Measurements from ENCODE around the gene NTRK3.

NTRK3 gene

DNA sequence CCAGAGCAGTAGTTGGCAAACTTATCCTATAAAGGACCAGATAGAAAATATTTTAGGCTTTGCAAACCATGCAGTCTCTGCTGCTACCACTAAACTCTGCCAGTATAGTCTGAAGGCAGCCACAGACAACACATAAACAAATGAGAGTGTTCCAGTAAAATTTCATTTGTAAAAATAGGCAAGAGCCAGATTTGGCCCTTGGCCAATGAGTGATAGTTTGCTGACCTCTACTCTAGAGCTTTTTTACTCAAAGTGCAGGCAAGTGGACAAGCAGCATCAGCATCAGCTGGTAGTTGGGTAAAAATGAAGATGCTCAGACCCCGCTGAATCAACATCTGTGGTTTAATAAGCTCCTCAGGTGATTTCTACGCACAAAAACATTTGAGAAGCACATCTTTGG, 269.8 kb downstream of the NTRK3 start:
- Histone ChIP-seq H3K9me3 (ENCODE audit: control insufficient read depth, low read length) (no peaks in the 10 kb centered on the region), H3K27ac (ENCODE audit: low read depth, low read length, severe bottlenecking) (no peak overlapping the region), H3K4me1 (ENCODE audit: control insufficient read depth, insufficient read depth, low read length, poor library complexity, severe bottlenecking) (no peaks in the 10 kb centered on the region), H3K36me3 (ENCODE audit: control insufficient read depth, insufficient read depth, low read length) (no peaks in the 10 kb centered on the region), H3K4me3 (ENCODE audit: extremely low read depth, insufficient read depth, low read length, poor library complexity, severe bottlenecking) (no peak overlapping the region)
- 83% methylated on average over 1 of the region's 2 CpGs; no CpG with 5 or more reads in 1 of the 2 experiments for WGBS, 2 experiments (ENCODE audit: insufficient coverage in 2 of 2)

GRCh38 chr15:87985451-87985850, 271.1 kb downstream of the NTRK3 start:
- H3K36me3 ChIP-seq (ENCODE audit: control insufficient read depth, insufficient read depth, low read length): no peaks in the 10 kb centered on the region
- H3K9me3 ChIP-seq (ENCODE audit: control insufficient read depth, low read length): no peaks in the 10 kb centered on the region
- no peak overlapping the region for H3K4me3 ChIP-seq (ENCODE audit: extremely low read depth, insufficient read depth, low read length, poor library complexity, severe bottlenecking)
- no peaks in the 10 kb centered on the region for H3K4me1 ChIP-seq (ENCODE audit: control insufficient read depth, insufficient read depth, low read length, poor library complexity, severe bottlenecking)
- WGBS, 2 experiments (ENCODE audit: insufficient coverage in 2 of 2): 84 to 87% methylated on average over 6 of the region's 7 CpGs
- H3K27ac ChIP-seq (ENCODE audit: low read depth, low read length, severe bottlenecking): no peak overlapping the region

DNA sequence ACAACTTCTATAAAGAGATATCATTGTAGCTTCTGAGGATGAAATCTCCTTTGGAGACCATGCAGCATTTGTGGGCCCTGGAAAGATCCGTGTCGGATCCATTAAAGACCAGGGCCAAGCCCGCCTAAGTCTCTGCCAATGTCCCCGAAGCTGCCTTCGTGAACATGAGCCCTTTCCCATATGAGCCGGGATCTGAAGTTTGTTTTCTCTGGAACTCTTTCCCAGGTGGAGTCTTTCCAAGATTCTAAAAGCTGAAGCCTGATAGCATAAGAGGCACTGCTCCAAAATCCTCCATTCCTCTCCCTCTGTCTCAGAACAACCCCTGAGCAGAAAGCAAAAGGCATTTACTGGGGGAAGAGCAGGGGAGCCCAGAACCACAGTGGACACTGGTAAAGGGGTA, 274.6 kb downstream of the NTRK3 start:
- no peak overlapping the region for H3K27ac ChIP-seq (ENCODE audit: low read depth, low read length, severe bottlenecking)
- no peaks in the 10 kb centered on the region for H3K4me1 ChIP-seq (ENCODE audit: control insufficient read depth, insufficient read depth, low read length, poor library complexity, severe bottlenecking)
- no peaks in the 10 kb centered on the region for H3K9me3 ChIP-seq (ENCODE audit: control insufficient read depth, low read length)
- no peaks in the 10 kb centered on the region for H3K36me3 ChIP-seq (ENCODE audit: control insufficient read depth, insufficient read depth, low read length)
- 98 to 100% methylated on average over 6 of the region's 6 CpGs for WGBS, 2 experiments (ENCODE audit: insufficient coverage in 2 of 2)
- H3K4me3 ChIP-seq (ENCODE audit: extremely low read depth, insufficient read depth, low read length, poor library complexity, severe bottlenecking): no peak overlapping the region

DNA sequence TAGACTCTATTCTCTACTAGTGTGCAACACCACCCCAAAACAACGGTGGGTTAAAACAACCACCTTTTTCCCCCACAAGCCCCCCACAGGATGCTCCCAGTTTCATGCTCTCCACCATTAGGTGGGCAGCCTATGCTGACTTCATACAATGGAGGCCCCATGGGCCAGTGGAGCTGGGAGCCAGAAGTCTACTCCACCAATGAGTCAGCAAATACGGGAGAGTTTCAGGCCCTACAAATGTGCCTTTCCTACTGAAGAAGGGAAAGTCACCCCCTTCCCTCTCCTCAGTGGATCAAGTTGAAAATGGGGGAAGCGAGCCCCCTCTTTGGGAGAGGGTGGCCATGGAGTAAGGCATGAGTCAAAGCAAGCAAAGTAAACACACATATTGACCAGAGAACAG, 278.6 kb downstream of the NTRK3 start:
- no peak overlapping the region for H3K27ac ChIP-seq (ENCODE audit: low read depth, low read length, severe bottlenecking)
- H3K9me3 ChIP-seq (ENCODE audit: control insufficient read depth, low read length): no peaks in the 10 kb centered on the region
- 100% methylated on average over 1 of the region's 3 CpGs; no CpG with 5 or more reads in 1 of the 2 experiments for WGBS, 2 experiments (ENCODE audit: insufficient coverage in 2 of 2)

DNA sequence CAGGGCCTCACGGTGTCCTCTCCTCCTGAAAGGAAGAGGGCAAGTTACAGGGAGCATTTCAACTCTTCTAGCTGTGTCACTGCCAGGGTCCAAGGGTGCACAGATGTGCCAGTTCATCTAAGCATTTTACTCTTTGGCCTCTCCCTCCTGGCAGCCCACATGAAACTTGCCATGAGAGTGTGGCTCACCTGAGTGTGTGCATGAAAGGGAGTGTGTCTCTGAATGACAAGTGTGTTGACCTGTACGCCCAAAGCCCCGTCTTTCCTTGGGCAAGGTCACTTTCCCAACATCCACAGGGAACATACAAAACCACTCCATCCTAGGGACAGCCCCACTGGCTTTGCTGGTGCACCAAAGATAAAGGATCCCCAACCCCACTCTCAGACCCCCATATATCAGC, 280.0 kb downstream of the NTRK3 start:
- H3K4me1 ChIP-seq (ENCODE audit: control insufficient read depth, insufficient read depth, low read length, poor library complexity, severe bottlenecking): peaks cover 5% of the 10 kb centered on the region
- no peaks in the 10 kb centered on the region for H3K36me3 ChIP-seq (ENCODE audit: control insufficient read depth, insufficient read depth, low read length)
- H3K4me3 ChIP-seq (ENCODE audit: extremely low read depth, insufficient read depth, low read length, poor library complexity, severe bottlenecking): no peak overlapping the region
- no peak overlapping the region for H3K27ac ChIP-seq (ENCODE audit: low read depth, low read length, severe bottlenecking)
- H3K9me3 ChIP-seq (ENCODE audit: control insufficient read depth, low read length): no peaks in the 10 kb centered on the region
- WGBS, 2 experiments (ENCODE audit: insufficient coverage in 2 of 2): 89 to 93% methylated on average over 1 to 2 of the region's 3 CpGs

More for the DNA sequence above, 278.6 kb downstream of the NTRK3 start:
- Histone ChIP-seq H3K4me1 (ENCODE audit: control insufficient read depth, insufficient read depth, low read length, poor library complexity, severe bottlenecking) (peaks cover 5% of the 10 kb centered on the region), H3K4me3 (ENCODE audit: extremely low read depth, insufficient read depth, low read length, poor library complexity, severe bottlenecking) (no peak overlapping the region), H3K36me3 (ENCODE audit: control insufficient read depth, insufficient read depth, low read length) (no peaks in the 10 kb centered on the region)

- Histone ChIP-seq H3K36me3 (ENCODE audit: control insufficient read depth, insufficient read depth, low read length) (no peaks in the 10 kb centered on the region), H3K4me1 (ENCODE audit: control insufficient read depth, insufficient read depth, low read length, poor library complexity, severe bottlenecking) (peaks cover 5% of the 10 kb centered on the region), H3K9me3 (ENCODE audit: control insufficient read depth, low read length) (no peaks in the 10 kb centered on the region), H3K4me3 (ENCODE audit: extremely low read depth, insufficient read depth, low read length, poor library complexity, severe bottlenecking) (no peak overlapping the region), H3K27ac (ENCODE audit: low read depth, low read length, severe bottlenecking) (peak overlapping the region; percentile 29)
- WGBS, 2 experiments (ENCODE audit: insufficient coverage in 2 of 2): 84 to 86% methylated on average over 10 to 13 of the region's 13 CpGs
These were observed 282.9 kb downstream of the NTRK3 start for GRCh38 chr15:87973501-87974215.

DNA sequence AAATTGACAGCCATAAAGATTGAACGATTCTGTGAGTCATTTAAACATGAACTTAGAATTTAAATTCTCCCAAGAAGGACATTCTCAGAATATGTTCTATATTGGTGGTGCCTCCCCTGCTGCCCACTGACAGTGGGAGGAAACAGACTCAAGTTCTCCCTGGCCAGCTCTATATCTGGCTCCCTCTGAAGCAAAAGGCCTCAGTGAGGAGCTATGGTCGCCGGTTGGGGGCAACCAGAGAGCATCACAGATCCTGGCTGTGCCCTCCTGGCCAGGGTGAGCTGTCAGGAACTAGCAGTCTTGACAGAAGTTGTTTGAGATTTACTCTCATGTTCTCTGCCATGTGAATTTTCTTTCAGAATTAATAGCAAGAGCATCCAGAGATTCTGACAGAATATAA, 285.5 kb downstream of the NTRK3 start:
- H3K36me3 ChIP-seq (ENCODE audit: control insufficient read depth, insufficient read depth, low read length): no peaks in the 10 kb centered on the region
- H3K9me3 ChIP-seq (ENCODE audit: control insufficient read depth, low read length): no peaks in the 10 kb centered on the region
- WGBS, 2 experiments (ENCODE audit: insufficient coverage in 2 of 2): 86 to 89% methylated on average over 2 of the region's 3 CpGs
- no peak overlapping the region for H3K4me3 ChIP-seq (ENCODE audit: extremely low read depth, insufficient read depth, low read length, poor library complexity, severe bottlenecking)
- H3K4me1 ChIP-seq (ENCODE audit: control insufficient read depth, insufficient read depth, low read length, poor library complexity, severe bottlenecking): peaks cover 5% of the 10 kb centered on the region
- H3K27ac ChIP-seq (ENCODE audit: low read depth, low read length, severe bottlenecking): no peak overlapping the region

GRCh38 chr15:87967951-87968350, 288.6 kb downstream of the NTRK3 start:
- Histone ChIP-seq H3K9me3 (ENCODE audit: control insufficient read depth, low read length) (no peaks in the 10 kb centered on the region), H3K27ac (ENCODE audit: low read depth, low read length, severe bottlenecking) (no peak overlapping the region), H3K36me3 (ENCODE audit: control insufficient read depth, insufficient read depth, low read length) (no peaks in the 10 kb centered on the region), H3K4me3 (ENCODE audit: extremely low read depth, insufficient read depth, low read length, poor library complexity, severe bottlenecking) (no peak overlapping the region), H3K4me1 (ENCODE audit: control insufficient read depth, insufficient read depth, low read length, poor library complexity, severe bottlenecking) (peaks cover 3% of the 10 kb centered on the region)
- no CpG with 5 or more reads among the region's 2 CpGs for WGBS, 2 experiments (ENCODE audit: insufficient coverage in 2 of 2)

- Histone ChIP-seq H3K36me3 (ENCODE audit: control insufficient read depth, insufficient read depth, low read length) (no peaks in the 10 kb centered on the region), H3K27ac (ENCODE audit: low read depth, low read length, severe bottlenecking) (no peak overlapping the region), H3K4me3 (ENCODE audit: extremely low read depth, insufficient read depth, low read length, poor library complexity, severe bottlenecking) (no peak overlapping the region), H3K9me3 (ENCODE audit: control insufficient read depth, low read length) (no peaks in the 10 kb centered on the region), H3K4me1 (ENCODE audit: control insufficient read depth, insufficient read depth, low read length, poor library complexity, severe bottlenecking) (peaks cover 13% of the 10 kb centered on the region)
- 69 to 74% methylated on average over 3 to 5 of the region's 5 CpGs for WGBS, 2 experiments (ENCODE audit: insufficient coverage in 2 of 2)
These were observed 291.2 kb downstream of the NTRK3 start for GRCh38 chr15:87965304-87965703.

DNA sequence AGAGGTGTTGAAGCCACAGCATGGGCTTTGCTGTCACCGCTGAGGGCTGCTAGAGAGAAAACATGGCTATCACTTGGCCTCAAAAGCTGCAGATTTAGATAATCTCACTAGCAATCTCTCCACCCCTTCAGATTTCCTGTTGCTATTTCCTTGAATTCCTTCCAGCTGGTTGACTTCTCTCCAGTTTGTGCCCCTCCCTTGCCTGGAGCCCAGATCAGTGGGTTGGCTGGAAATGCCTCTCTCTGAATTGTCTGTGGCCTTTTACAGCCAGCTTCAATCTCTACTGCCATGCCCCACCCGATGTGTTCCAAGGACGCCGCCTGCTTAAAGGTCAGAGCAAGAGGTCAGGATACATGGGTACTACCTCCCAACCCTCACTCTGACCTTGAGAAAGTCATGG, 294.1 kb downstream of the NTRK3 start:
- WGBS, 2 experiments (ENCODE audit: insufficient coverage in 2 of 2): 67 to 82% methylated on average over 3 to 4 of the region's 4 CpGs
- H3K4me1 ChIP-seq (ENCODE audit: control insufficient read depth, insufficient read depth, low read length, poor library complexity, severe bottlenecking): peaks cover 13% of the 10 kb centered on the region
- no peak overlapping the region for H3K4me3 ChIP-seq (ENCODE audit: extremely low read depth, insufficient read depth, low read length, poor library complexity, severe bottlenecking)
- no peaks in the 10 kb centered on the region for H3K36me3 ChIP-seq (ENCODE audit: control insufficient read depth, insufficient read depth, low read length)
- H3K27ac ChIP-seq (ENCODE audit: low read depth, low read length, severe bottlenecking): no peak overlapping the region
- no peaks in the 10 kb centered on the region for H3K9me3 ChIP-seq (ENCODE audit: control insufficient read depth, low read length)

GRCh38 chr15:87961851-87962420, 294.6 kb downstream of the NTRK3 start:
- H3K9me3 ChIP-seq (ENCODE audit: control insufficient read depth, low read length): no peaks in the 10 kb centered on the region
- peaks cover 13% of the 10 kb centered on the region for H3K4me1 ChIP-seq (ENCODE audit: control insufficient read depth, insufficient read depth, low read length, poor library complexity, severe bottlenecking)
- WGBS, 2 experiments (ENCODE audit: insufficient coverage in 2 of 2): 67 to 89% methylated on average over 1 of the region's 2 CpGs
- H3K4me3 ChIP-seq (ENCODE audit: extremely low read depth, insufficient read depth, low read length, poor library complexity, severe bottlenecking): no peak overlapping the region
- H3K27ac ChIP-seq (ENCODE audit: low read depth, low read length, severe bottlenecking): no peak overlapping the region
- H3K36me3 ChIP-seq (ENCODE audit: control insufficient read depth, insufficient read depth, low read length): no peaks in the 10 kb centered on the region

Data from mesodermal cell (in vitro differentiated cells).